Right ventricle myocardium superior (tissue), 1 donor: ENCODE results near the gene PAX4. TPM values are rescaled to one million over a fixed set of nuclear protein-coding genes. Genes with fewer than 3 reads are reported as not detected.

Experiments
- ATAC-seq: fragments of 200-7000 bp; cut with Tn5 transposase; one replicate; pipeline ENCODE4 v1.9.1; 2020; ENCODE audit warnings: mild to moderate bottlenecking; ENCODE audit not compliant: poor library complexity
- DNase-seq: peaks from one replicate; pipeline ENCODE4 v3.0.0-alpha.2; 2020
- intact Hi-C: fragments of 100-400 bp; cut with DNase I; formaldehyde crosslinking; loops from one replicate; pipeline ENCODE4 v1.11.2; 2022
- total RNA-seq: library from RNA; stranded (reverse); fragmentation: NEBNext Ultra II Directional; extraction: Animal tissue kit (Norgen Biotek cat#: 25700); gene quantifications from one replicate; pipeline ENCODE4 v1.2.1, GENCODE V29; 2021
- donor health status: DM: no; HTN: yes; CAD: no; lungs with severe emphysema.

Gene PAX4
- total RNA-seq, 1 donor from 2014 or later: not detected

DNA sequence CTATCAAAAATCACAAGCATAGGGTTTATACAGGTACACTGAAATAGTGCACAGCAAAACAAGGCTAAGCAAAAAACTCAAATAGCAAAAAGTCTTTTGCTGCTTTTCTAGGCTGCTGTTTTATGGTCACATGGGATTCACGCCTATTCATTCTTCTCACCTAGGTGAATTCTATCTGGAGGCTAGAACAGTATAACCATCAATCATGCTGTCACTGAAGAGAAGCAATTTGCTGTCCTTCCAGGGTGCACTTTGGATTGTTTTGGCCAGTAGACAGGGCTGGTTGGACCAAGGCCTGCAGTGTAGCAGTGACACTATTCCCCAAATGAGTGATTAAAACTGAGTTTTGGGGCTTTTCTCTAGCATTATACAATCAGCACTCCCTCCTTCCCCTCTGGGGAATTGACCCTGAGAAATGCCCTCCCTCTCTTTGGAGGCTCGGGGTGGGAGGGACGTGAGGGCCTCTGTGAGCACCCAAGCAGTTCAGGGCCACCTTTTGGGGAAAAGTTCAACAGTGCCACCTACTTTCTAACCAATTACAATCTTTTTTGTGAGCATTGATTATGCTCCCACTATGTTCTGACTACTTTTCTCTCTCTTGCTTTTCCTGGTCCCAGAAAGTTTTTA is 17.8 kb upstream of the PAX4 start:
- intact Hi-C loops: no loop called here
- DNase-seq (no peak), ATAC-seq (no peak)

DNA sequence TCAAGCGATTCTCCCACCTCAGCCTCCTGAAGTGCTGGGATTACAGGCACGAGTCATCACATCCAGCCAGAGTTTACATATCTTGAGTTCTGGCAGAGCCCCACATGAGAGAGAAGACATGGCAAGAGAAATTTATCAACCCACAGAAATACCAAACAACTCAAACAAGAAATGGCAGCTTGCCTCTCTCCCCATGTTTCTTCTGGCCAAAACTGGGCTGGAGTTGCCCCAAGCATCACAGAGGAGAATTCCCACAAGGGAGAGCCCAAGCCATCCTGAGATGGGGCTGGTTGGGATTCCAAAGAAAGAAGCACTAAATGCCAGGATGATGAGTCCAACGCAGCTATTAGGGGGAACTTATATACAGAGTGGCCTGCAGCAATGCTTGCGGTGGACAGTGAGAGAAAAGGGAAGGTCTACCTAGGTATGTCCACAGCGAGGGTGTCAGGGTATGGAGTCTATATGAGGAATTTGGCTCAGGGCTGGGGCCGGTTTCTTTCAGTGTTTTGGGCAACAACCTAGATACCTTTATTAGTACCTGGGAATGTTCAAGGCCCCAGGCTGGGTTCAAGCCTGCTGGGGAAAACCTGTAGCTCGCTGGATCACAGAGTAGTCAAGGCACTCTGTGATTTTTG is 14.5 kb upstream of the PAX4 start:
- intact Hi-C loops: no loop called here
- DNase-seq (no peak), ATAC-seq (no peak)

DNA sequence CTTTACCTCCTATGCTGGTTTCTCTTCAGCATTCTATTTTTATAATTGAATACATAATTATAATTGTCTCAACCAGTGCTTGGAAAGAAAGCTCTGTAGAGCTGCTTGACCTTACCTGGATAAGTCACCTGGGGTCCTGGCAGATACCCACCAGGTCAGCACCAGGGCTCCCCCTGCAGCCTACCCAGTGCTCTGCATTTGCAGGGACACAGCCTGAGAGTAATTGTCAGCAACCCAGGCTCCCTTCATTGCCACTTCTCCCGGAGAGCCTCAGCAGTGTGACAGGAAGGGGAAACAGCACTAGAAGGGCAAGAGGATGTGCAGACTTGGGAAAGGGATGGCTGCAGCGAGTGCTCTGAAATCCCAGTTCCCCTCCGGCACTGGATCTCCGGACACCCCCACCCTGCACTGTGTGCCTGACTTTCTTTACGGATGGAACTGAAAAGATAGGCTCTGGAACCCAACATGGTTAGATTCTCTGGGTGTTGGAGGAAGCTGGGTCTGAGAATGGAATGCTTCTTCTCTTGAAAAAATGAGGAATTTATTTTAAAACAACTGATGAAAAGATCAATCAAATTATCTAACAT is 11.4 kb upstream of the PAX4 start:
- intact Hi-C loops: no loop called here
- peak; percentile 31 for ATAC-seq
- no peak for DNase-seq

DNA sequence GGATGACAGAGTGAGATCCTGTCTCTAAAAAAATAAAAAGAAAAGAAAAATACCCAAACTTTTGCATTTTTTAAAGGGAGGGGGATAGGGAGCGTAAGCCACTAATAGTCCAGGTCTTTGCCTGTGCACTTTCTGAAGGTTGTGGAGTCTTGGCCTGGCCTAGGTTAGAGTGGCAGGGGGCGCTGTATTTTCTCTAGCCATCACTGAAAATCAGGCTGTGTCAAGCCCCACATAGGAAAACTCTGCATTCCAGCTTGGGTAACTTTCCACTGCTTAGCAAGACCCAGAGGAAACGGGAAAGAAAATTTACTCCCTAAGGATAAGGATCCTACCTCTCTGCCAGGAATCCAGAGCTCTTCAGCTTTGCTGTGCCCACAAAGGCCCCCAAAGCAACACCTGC is 10.5 kb upstream of the PAX4 start:
- DNase-seq: no peak
- no peak for ATAC-seq
- intact Hi-C loops: no loop called here

DNA sequence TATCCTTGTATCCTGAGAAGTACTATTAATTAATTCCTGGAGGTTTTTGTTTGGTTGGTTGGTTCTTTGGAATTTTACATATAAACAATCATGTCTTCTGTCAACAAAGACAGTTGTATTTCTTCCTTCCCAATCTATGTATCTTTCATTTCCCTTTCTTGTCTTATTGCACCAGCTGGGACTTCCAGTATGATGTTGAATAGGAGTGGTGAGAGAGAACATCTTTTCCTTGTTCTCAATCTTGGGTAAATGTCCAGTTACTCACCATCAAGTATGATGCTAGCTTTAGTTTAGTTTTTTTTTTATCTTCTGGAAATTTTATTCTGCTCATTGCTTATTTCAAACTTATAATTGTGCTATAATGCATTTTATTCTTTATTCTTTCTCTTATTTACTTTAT is 7.4 kb upstream of the PAX4 start:
- intact Hi-C loops: no loop called here
- ATAC-seq (no peak), DNase-seq (no peak)

DNA sequence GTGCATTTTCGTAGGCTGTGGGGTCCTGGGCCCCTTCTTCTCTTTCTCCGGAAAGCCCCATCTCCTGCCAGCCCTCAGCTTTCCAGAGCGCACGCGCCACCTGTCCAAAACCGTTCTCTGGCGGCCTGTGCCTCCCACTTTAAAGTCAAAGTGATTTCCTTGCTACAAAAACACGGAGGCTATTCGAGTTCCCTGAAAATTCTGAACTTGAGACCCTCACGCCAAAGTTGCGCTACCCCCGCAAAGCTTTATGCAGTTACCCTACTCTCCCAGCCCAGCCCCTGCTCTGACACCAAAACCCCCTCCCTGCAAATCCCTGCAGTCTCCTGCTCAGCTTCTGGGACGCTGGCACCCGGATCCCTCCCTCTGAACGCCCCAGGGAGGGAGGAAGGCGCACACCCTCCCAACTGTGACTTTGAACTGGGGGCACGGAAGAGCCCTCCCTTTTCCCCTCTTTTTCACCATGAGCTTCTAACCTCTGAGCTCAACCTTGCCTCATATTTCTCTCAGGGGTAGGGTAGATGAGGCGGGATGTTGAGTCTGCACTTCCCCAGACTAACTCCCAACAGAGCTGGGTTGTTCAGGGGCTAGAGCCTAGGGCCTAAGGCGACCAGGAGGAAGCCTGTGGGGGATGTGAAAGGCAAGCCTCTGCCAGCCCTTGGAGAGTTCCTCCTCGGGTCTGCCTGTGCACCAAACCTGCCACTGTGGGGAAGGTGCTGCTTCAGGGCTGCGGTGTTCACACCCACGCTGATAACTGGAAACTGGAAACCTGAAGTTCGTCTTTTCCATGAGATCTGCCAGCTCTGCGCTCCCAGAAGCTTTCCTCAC is 2.7 kb upstream of the PAX4 start:
- ATAC-seq (no peak), DNase-seq (no peak)
- intact Hi-C loops: no loop called here

DNA sequence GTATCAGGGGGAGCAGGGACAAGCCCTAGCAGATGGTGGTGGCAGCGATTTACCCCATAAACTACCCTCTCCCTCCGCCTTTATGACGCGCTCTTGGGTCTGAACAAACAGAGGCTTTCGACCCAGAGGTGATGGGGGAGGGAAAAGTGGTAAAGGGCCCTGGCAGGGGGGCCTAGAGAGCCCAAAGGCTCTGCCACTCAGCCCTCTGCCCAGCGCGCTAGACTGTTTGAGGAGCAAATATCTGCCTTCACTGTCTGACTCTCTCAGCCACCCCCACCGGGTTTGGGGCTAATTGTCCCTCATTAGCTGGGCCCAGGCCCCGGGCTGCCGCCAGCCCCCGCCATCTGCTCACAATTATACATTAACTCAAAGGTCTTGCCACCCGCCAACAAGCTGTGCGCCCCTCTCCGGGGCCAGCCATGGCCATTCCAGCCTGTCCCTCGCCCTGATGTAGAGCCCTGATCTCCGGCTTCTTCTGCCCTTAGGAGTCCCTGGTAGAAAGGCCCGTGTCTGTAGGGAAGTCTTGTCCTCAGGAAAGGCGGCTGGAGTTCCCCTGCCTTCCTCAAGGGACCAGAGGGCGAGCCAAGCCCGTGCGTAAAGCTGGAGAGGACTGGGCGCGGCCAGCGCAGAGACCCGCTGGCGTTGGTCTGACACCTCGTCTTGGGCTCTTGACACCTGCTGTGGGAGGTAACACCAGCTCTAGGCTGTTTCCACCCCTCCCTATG is 1.9 kb upstream of the PAX4 start:
- DNase-seq: no peak
- intact Hi-C loops: no loop called here
- no peak for ATAC-seq

DNA sequence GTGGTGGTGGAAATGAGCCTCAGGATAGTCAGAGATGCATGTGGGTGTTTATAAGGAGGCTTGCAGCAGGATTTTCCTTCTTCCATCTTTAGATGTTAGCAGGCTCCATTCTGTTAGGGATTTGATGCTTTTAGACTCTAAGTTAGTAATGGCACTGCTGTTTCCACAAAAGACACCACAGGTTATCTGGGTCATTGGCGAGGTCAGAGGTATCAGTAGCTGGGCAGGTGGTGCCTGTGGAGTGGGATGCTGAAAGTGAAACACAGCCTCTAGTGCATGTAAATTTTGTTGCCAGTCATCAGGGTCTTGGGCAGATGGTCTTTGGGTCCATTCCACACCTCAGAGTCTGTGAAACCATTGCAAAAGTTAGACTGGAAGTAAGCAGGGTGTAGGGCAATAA is 833 bp upstream of the PAX4 start:
- DNase-seq: no peak
- intact Hi-C loops: no loop called here
- ATAC-seq: no peak

DNA sequence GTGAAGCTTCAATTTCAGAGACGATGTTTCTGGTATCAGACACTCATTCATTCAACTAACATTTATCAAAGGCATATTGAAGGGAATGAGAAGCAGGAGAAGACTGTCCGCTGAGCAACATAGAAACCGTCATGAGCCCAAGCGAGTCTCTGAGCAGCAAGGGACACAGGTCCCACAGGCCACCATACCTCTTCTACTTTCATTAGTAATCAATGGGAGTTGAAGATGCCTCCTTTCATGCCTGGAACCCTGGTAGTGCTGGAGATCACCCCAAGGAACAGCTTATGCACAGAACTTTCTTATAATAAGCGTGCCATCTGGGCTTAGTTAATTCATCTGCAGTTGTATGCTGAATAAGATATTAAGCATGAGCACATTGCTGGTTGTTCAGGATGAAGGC is 1.2 kb downstream of the PAX4 start:
- intact Hi-C loops: no loop called here
- ATAC-seq (no peak), DNase-seq (no peak)

DNA sequence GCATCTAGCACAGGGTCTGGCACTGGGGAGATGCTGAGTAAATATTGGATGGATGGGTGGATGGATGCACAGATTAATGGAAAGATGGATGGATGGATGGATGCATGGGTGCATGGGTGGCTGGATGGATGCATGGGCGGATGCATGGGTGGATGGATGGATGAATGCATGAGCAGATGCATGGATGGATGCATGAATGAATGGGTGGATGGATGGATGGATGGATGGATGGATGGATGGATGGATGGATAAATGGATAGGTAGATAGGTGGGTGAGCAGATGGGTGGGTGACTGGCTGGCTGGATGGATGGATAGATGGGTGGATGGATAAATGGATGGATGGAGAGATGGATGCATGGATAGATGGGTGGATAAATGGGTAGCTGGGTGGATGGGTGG is 5.7 kb downstream of the PAX4 start:
- DNase-seq: no peak
- intact Hi-C loops: no loop called here
- no peak for ATAC-seq

DNA sequence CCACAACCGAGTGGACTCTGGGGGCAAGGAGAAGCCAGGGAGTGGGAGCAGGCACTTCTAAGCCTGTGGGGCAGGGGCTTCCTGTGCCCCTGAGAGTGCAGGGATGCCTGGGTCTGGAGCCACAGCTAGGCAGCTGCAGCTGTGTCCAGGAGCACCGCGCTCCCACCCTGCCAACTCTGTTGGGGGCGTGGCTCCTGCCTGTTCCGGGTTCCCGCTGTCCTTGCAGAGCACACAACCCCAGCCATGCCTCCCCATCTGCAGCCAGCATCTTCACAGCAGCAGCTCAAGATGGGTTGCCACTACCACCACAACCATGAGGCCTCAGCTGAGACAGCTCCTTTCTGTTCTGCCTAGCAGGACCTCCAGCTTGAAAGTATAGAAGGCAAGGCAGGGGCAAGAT is 8.6 kb downstream of the PAX4 start:
- DNase-seq (no peak), ATAC-seq (no peak)
- intact Hi-C loops: no loop called here

DNA sequence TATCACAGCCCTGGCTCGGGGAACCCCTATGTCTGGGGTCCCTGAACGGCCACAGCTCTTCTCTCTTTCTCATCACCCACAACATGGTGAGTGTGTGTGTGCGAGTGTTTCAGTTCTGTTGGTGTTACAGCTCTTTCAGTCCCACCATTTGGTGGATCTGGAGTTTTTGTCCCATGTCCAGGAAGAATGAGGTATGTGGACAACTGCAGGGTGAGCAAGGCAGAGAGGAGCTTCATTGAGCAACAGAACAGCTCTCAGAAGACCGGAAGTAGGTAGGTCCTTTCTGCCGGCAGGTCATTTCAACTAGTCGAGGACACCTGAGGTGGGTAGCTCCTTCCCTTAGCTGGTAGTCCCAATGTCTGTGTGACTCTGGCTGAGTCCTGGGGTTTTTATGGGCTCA is 9.5 kb downstream of the PAX4 start:
- ATAC-seq: no peak
- intact Hi-C loops: no loop called here

DNA sequence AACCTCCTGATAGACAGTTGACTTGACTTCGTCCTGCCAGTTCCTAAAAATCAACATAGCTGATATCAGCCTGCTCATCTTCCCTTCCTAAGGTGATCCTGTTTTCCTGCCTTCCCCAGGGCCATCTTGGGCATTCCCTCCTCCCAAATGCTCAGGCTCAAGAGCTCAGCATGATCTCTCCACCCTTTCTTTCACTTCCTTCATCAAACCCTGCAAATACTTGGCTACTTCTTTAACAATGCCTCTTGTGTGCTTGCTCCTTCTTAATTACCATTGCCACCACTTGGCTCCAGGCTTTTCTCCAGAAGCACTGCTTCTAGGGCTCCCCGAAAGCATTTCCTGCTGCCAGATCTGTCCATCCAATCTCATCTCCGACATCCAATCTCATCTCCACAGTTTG is 17.1 kb downstream of the PAX4 start:
- intact Hi-C loops: no loop called here
- DNase-seq (no peak), ATAC-seq (no peak)

More for the DNA sequence above, 9.5 kb downstream of the PAX4 start:
- DNase-seq: no peak

DNA sequence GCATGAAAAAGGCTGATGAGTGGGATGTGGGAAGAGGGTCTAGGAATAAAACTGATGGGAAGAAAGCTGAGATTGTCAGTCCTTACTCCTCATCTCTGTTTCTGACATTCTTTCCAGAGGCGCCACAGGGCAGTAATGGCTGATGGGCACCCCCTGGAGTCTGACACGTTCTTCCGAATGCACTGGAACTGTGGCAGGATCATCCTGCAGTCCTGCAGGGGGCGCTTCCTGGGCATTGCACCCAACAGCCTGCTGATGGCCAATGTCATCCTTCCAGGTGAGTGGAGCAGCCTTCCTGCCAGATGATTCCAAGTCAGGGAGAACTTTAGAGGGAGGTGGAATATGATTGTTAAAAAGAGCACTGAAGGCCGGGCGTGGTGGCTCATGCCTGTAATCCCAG is 19.6 kb downstream of the PAX4 start:
- intact Hi-C loops: no loop called here
- ATAC-seq: no peak

DNA sequence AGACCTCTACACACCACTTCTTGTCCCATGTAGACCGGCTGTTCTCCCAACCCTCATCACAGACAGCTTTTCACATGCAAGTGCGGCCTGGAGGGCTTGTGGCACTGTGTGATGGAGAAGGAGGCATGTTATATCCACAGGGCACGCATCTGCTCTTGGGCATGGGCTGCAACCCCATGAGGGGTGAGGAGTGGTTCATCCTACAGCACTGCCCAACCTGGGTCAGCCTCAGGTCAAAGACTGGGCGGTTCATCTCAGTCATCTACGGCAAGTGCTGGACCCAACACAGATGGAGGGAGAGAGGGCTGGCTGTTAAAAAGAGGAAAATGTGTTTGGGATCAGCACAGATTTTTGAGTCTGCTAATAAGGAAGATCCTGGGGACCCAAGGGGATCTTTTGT is 22.2 kb downstream of the PAX4 start:
- ATAC-seq (no peak), DNase-seq (no peak)
- intact Hi-C loops: no loop called here

More for the DNA sequence above, 19.6 kb downstream of the PAX4 start:
- no peak for DNase-seq

DNA sequence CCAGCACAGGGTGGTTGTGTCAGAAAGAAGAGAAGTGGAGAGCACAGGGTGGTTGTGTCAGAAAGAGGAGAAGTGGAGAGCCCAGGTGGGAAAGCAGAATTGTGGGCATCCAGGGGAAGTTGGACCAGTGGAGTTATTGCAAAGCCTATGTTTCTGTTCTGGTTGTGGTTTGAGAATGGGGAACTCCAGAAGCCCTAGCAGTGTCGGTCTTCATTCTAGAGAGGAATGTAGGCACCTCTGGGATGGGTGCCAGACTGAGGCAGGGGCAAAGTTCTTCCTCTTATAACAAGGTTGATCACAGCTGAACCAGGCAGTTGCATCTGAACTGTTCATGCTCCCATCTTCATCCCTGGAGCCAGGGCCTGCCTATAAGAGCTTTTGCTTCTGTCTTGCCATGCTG is 23.5 kb downstream of the PAX4 start:
- DNase-seq (no peak), ATAC-seq (peak; percentile 28)
- intact Hi-C loops: no loop called here

DNA sequence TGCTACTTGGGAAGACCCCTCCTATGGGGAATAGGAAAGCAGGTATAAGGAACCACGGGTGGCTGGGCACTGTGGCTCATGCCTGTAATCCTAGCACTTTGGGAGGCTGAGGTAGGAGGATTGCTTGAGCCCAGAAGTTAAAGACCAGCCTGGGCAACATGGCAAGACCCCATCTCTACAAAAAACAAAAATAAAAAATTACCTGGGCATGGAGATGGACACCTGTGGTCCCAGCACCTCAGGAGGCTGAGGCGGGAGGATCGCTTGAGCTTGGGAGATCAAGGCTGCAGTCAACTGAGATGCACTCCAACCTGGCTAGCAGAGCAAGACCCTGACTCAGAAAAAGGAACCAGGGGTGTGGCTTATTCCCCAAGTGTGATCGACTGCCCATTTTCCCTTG is 25.4 kb downstream of the PAX4 start:
- intact Hi-C loops: no loop called here
- ATAC-seq: no peak

DNA sequence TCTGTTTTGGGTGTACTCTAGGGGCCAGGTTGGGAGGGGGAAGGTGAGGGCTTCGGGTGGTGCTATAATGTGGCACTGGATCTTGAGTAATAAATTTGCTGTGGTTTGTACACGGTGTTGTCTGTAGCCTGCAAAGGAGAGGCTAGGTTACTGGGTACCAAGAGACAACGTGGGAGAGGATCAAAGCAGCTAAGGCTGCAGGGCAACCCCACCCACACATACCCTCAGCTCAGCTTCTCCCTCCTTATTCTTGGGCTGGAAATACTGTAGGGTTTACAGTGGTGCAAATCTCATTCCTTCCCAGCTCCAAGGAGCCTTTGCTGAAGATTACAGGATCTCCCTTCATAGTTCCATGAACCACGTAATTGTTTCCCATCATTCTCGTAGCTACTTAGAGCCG is 26.4 kb downstream of the PAX4 start:
- ATAC-seq (no peak), DNase-seq (no peak)
- intact Hi-C loops: no loop called here

More for the DNA sequence above, 25.4 kb downstream of the PAX4 start:
- DNase-seq: no peak

DNA sequence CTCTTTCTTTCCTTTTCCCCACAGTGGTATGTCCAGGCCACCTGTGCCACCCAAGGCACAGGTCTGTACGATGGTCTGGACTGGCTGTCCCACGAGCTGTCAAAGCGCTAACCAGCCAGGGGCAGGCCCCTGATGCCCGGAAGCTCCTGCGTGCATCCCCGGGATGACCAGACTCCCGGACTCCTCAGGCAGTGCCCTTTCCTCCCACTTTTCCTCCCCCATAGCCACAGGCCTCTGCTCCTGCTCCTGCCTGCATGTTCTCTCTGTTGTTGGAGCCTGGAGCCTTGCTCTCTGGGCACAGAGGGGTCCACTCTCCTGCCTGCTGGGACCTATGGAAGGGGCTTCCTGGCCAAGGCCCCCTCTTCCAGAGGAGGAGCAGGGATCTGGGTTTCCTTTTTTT is 26.8 kb downstream of the PAX4 start:
- intact Hi-C loops: no loop called here
- no peak for DNase-seq
- ATAC-seq: no peak
